ENCODE measurements around the gene FGFR2. TPM values are rescaled to one million over a fixed set of nuclear protein-coding genes. Genes with fewer than 3 reads are reported as not detected.

Gene FGFR2
- total RNA-seq, 1 donor from 2014 or later = 1.4 TPM

DNA sequence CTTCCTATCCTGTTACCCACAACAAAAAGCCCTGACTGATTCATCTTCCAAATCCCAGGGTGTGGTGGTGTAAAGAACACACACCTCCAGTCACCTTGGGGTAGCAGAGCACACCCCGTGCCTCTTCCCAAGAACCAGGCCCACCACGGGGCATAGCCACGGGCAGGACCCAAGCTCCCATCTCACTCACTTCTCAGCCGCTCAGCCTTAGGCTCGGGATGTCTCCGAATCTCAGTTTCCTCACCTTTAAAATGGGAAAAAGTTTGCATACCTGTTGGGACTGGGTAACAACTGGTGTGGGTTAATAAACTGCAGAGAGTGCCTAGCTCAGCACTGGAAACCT, 139.0 kb downstream of the FGFR2 start:
- no peak for DNase-seq (ENCODE audit: low spot score)

DNA sequence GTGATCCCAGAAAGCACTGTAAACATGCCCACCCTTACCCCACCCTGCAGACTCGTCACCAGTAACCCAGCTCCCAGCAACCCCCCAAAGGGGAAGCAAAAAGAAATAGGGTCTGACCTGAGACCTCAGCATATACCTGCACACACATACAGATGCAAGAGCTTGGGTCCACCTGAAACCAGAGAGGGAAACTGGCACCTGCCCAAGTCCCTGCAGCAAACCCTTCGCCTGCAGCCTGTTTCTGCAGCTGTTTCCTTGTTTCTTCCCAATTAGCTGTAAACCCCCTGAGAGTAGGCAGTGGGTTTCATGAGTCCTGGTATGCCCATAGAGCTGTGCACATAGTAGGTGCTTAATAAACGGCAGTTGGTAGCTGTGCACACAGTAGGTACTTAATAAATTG, 140.5 kb downstream of the FGFR2 start:
- DNase-seq (ENCODE audit: low spot score) = no peak

DNA sequence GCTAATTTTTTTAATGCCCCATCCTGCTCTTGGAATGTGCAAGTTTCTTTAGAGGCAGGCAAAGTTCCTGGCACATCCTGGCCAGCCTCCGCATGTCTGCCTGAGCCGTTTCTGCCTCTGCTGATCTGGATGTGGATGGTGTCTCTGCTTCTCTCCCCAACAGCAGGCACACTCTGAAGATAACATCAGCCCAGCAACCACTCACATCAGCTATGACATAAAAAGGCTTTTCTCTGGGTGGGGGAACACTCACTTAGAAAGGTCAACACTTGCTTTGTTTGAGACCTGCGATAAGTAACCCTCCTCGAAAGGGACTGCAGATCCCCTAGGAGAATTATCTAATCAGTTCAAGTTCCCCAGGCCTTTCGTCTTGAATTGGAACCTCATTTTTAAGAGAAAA, 142.9 kb downstream of the FGFR2 start:
- no peak for DNase-seq (ENCODE audit: low spot score)

DNA sequence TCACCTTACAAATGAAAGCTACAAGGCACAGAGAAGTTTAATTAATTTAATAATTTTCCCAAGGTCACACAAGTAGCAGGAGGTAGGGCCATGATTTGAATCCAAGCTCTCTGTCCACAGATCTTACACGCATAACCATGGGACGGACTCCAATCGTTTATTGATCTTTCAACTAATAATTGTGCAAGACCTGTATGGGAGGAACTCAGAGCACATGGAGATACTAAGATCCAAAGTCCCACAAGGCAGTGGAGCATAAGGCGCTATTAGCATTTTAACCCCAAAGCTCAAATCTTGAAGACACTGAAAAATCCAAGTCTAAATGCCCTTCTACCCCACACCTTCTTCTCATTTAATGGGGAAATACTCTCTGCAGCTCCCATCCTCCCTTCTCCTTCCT, 143.5 kb downstream of the FGFR2 start:
- no peak for DNase-seq (ENCODE audit: low spot score)

DNA sequence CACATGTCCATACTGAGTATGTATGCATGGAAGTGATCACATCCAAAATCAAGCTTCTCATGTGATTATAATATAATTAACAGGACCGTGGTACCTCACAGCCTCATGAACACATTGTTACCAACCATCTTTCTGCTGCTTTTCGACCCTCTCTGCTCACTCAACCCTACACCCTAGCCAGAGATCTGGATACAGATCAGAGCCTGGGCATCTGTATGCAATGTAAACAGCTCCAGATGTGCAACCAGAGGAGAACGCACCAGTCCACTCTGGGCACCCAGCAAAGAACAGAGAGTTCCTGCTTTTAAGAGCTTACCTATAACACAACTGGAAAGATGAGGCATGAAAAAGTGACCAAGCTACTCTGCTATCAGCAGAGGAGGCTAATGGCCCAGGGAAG, 145.1 kb downstream of the FGFR2 start:
- no peak for DNase-seq (ENCODE audit: low spot score)

DNA sequence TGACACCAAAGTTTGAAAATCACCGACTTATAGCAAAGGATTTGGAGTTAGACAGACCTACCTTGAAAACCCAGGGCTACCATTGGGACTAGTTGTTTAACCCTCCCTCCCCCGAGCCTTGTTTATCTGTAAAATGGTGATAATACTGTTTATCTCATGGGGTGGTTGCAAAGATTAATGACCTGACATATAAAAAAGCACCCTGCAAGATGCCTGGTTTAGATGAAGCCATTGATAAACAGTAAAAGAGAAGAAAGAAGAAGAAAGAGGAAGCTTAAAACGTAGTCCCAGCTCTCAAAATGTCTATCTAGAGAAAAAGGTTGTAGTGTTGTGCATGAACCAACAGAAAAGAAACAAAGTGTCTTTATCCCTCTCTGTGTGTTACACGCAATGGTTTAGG, 145.7 kb downstream of the FGFR2 start:
- no peak for DNase-seq (ENCODE audit: low spot score)

DNA sequence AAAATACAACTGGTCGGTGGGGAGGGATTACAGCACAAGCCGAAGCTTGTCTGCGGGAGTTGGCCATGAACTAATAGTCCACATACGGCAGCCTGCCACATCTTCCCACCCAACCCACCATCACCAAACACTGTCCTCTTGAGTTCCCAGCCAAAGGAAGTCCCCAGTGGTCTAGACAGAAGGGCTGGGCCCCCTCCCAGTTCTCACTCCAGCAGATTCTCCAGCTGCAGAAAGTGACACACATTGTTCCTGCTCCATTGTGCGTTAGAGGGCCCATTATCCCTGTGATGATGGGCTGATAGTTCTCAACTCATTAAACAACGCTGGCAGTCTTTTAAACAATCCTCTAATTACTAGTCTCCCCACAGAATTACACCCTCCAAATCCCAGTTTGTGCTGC, 148.0 kb downstream of the FGFR2 start:
- DNase-seq (ENCODE audit: low spot score) = no peak

DNA sequence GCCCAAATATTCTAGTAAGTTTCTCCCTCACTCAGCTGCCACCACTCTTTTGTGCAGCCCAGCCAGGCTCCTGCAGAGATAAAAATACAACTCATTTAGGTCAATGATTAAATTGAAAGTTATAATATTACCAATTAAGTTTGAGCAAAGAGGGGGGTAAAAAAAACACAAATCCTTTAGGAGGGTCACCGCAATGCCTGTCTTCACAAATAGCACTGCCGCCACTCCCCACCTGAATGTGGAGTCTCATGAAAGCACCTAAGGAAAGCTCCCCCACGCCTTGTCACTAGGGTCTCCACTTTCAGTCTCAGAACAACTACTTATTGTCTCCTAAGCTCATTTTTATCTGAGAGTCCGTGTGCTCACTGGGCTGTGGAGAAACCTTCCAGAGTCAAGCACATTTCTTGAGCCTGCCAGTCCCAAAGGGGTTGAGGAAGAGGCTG, 148.7 kb downstream of the FGFR2 start:
- no peak for DNase-seq (ENCODE audit: low spot score)

GRCh38 chr10:121448766-121449421, 149.3 kb downstream of the FGFR2 start:
- no peak for DNase-seq (ENCODE audit: low spot score)

DNA sequence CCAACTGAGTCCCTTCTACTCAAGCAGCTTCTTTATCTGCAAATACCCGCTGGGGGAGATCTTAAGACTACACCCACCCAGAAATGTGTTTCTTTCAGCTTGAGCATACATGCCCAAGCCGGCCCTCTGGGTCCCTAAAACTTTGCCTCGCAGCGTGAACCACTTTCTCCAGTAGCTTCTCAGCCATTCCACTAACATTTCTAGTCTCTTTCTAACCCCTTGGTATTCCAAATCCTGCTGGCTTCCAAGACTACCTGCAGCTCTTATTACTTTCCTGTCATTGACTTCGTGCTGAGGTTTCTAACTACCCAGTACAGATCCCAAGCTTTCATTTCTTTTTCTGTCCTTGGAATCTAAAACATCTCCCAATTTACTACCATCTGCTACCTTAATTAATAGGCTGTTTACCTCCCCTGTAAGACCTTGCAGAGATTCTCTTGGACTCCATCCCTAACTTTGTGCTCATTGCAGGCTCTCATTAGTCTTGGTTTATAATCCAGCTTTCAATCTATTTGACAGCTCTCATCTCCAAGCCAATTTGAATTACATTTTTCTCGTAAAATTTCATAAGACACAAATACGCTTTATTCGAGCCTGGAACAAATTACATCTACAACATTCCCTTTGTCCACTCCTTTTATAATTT, 153.6 kb downstream of the FGFR2 start:
- no peak for DNase-seq (ENCODE audit: low spot score)

- DNase-seq (ENCODE audit: low spot score) = no peak
Measured at GRCh38 chr10:121442086-121442935, 155.9 kb downstream of the FGFR2 start.

DNA sequence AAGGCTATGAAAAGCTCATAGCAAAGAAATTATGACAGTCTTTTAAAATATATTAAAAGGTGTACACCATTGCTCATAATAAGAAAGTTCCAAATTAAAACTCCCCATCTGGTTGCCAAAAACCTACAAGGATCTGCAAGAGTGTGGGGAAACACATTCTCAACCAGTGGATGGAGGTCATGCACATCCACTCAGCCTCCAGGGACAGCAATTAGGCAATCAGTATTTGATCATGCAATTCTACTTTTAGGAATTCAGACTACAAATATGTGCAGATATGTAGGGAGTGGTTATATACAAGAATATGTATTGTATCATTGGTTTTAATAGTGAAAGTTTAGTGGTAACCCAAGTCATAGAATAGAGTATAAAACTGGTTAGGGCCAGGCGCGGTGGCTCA, 157.8 kb downstream of the FGFR2 start:
- DNase-seq (ENCODE audit: low spot score) = no peak

DNA sequence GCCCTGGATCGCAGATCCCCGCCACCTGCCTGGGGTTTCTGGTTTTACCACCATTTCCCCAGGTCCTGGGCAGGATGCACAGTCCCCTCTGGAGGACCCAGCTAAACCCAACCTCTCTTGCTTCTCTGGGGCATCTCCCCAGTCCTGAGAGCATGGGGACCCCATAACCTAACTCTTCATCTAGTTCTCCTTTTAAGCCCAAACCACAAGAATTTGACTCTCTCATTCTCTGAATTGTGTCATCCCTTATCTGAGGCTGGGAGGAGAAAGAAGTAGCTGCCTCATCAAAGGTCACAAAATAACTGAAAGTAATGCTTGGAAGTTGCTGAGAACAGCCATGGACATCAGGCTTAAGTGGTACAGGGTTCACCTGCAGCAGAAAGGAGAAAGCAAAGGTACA, 159.9 kb downstream of the FGFR2 start:
- DNase-seq (ENCODE audit: low spot score) = no peak

DNA sequence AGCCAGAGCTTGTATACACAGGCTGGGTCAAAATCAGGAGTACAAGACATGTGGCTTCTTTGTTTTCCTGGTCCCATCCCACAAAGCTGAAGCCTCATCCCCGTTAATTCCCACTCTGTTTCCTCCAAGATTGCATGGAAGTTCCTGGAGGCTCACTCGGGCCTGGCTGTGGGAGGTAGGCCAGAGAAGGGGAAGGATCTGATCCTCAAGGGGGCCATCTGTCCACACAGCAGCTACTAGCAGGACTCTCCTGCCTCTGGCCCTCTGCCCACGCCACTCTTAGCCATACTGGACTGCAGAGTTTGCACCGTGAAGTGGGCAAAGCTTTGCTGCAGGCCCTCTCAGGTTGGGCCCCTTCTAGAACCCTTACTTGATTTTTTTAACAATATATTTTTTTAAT, 160.6 kb downstream of the FGFR2 start:
- DNase-seq (ENCODE audit: low spot score) = no peak

DNA sequence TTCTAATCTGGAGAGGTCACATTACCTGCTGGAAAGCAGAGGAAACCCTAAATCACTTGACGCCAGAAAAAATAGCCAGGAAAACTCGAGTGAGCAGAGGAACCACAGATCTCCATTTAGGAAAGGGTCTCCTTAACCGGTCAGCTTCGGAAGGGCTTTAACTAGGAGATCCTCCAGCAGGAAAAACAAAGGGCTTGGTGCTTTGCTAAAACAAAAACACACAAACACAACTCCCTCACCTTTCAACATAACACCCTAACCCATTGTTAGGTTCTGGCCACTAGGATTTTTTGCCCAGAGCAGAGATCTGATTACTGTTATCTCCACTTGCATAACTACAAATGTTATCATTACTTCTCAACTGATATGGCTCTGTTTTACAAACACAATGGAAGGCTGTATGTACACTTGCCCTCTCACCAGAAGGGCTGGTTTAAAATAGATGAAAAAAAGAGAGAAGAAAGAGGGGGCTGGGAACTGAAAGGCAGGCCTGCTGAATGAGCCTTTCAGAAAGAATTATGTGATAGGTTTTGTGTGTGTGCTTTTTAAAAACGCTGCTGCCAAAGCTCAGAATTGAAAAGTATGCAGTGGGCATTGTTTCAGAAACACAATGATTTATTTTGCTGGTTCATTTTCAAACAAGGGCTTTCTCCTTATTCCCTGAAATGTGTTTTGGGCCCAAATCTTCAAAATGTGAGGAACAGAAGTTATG, 161.5 kb downstream of the FGFR2 start:
- DNase-seq (ENCODE audit: low spot score) = no peak

DNA sequence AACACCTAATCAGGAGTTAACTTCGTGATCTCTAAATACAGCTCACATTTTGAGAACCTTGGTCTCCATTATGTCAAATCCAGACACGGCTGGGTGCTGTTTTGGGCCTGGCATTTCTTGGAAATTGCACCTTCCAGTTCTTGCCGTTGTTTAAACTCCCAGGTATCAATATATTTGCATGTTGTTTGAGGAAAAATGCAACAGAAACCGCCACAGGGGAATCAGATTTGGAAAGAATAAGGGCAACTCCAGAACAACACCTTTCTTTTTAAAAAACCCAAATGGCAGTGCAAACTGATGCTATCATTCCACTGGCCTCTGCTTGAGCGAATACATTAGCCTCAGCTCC, 162.0 kb downstream of the FGFR2 start:
- no peak for DNase-seq (ENCODE audit: low spot score)

DNA sequence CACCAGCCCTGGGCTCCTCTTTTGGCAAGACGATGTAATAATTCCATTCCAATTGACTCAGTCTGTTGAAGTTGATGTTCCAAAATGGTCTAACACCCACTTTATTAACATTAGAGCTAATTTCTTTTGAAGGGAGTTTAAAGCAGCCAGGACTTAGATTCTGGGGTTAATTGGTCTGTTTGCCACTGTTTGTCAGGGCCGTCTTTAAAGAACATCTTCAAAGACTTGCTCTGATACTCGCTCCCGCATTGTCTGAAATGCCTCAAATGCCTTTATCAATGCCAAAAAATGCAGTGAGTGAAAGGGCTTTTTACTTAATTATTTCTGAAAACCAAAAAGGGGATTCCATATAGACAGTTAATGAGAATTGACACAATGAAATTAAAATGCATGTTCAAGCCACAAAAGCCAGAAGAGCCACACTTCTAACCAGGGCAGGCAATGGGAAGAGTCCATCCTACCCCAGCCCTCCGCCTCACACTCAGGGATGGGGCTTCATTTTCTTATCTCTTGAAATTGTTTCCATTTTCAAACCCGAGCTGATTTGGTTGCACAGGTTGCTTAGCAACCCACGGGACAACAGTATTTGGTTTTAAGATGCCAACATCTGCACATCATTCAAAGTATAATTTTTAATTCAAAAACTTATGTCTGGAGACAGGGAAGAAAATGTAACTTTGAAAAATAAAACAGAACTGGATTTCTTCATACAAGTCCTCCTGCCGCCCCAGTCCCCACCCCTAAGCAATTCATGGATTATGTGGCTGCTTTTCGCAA, 163.0 kb downstream of the FGFR2 start:
- no peak for DNase-seq (ENCODE audit: low spot score)

DNA sequence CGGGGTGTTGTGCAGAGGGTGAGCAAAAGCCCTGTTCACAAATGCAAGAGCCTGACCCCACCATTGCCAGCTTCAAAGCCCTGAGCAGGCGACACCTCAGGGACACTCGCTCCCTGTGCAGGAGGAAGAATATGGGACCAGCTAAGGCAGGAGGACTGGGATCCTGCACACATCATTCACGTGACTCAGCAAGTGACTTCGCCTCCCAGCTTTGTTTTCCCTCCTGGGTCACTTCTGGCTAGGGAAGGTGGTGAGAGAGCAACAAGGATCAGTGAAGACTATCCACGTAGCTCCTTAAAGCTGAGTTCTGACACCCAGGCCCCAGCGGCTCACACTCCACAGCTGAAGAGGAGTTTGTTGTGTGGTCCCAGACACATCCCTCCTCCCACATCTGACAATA, 164.3 kb downstream of the FGFR2 start:
- no peak for DNase-seq (ENCODE audit: low spot score)

GRCh38 chr10:121428867-121429266, 169.4 kb downstream of the FGFR2 start:
- DNase-seq (ENCODE audit: low spot score) = no peak

Data from mesenteric fat pad (tissue), 1 donor.